Common myeloid progenitor, CD34-positive (primary cell): Measurements from ENCODE around the gene TRIM50. TPM values are rescaled to one million over a fixed set of nuclear protein-coding genes. Genes with fewer than 3 reads are reported as not detected.
"Not testable (repeated sequence)": the region's sequence is repeated elsewhere in the genome, so short reads cannot be mapped to it uniquely, and the experiment has no call there.

Source experiments
- CTCF ChIA-PET: fragments of 350-600 bp; sonication (Branson Sonifier 250); formaldehyde crosslinking; loops from one replicate; lab custom pipeline; 2021; ENCODE audit warnings: antibody characterized with exemption; lab: Charles Lee
- POLR2A ChIA-PET: fragments of 350-600 bp; sonication (Branson Sonifier 250); formaldehyde crosslinking; loops from one replicate; lab custom pipeline; 2021; ENCODE audit warnings: antibody characterized with exemption; lab: Charles Lee
- DNase-seq, 3 donors: peaks; one replicate each; pipeline versions ENCODE4 v3.0.0 to v3.0.0-alpha.2; 2013
- H3K27ac ChIP-seq, 2 experiments: 1 replicate in 1 of 2; 2 replicates in 1 of 2; pipeline ENCODE4 v1.7.0; 2013; ENCODE audit warnings: inconsistent platforms in 2 of 2, low read length in 2 of 2, mild to moderate bottlenecking in 2 of 2, low read depth in 1 of 2, moderate library complexity in 1 of 2; ENCODE audit not compliant: severe bottlenecking in 2 of 2, insufficient read depth in 1 of 2, poor library complexity in 1 of 2
- H3K27me3 ChIP-seq, 5 experiments: replicated peaks in 2 of 5; 1 replicate in 3 of 5; 2 replicates in 2 of 5; pipeline versions ENCODE4 v1.6.1 to v1.7.0; 2013; ENCODE audit warnings: low read length in 4 of 5, mild to moderate bottlenecking in 2 of 5, moderate library complexity in 2 of 5, inconsistent platforms in 1 of 5; ENCODE audit not compliant: insufficient read depth in 5 of 5, control insufficient read depth in 4 of 5
- H3K36me3 ChIP-seq, 4 experiments: 1 replicate in 2 of 4; 2 replicates in 2 of 4; pipeline versions ENCODE4 v1.6.1 to v1.7.0; 2013; ENCODE audit warnings: low read length in 3 of 4, control low read depth in 1 of 4, mild to moderate bottlenecking in 1 of 4; ENCODE audit not compliant: control insufficient read depth in 4 of 4, insufficient read depth in 4 of 4
- H3K4me1 ChIP-seq, 4 experiments: 1 replicate in 3 of 4; 2 replicates in 1 of 4; pipeline versions ENCODE4 v1.6.1 to v1.7.1; 2013; ENCODE audit warnings: low read length in 3 of 4, mild to moderate bottlenecking in 3 of 4, control low read depth in 1 of 4, inconsistent platforms in 1 of 4, moderate library complexity in 1 of 4; ENCODE audit not compliant: control insufficient read depth in 4 of 4, insufficient read depth in 4 of 4; ENCODE audit errors: control extremely low read depth in 1 of 4
- H3K4me3 ChIP-seq, 7 experiments: 1 replicate in 4 of 7; 2 replicates in 3 of 7; pipeline versions ENCODE4 v1.5.1 to v1.7.0; 2013; ENCODE audit warnings: mild to moderate bottlenecking in 7 of 7, low read length in 6 of 7, moderate library complexity in 6 of 7, inconsistent platforms in 2 of 7, low read depth in 2 of 7, control low read depth in 1 of 7; ENCODE audit not compliant: insufficient read depth in 4 of 7, control insufficient read depth in 1 of 7; ENCODE audit errors: extremely low read depth in 1 of 7
- H3K9me3 ChIP-seq, 5 experiments: 1 replicate in 4 of 5; 2 replicates in 1 of 5; pipeline versions ENCODE4 v1.6.1 to v1.7.1; 2013; ENCODE audit warnings: low read length in 4 of 5, mild to moderate bottlenecking in 2 of 5, inconsistent platforms in 1 of 5, low read depth in 1 of 5, moderate library complexity in 1 of 5; ENCODE audit not compliant: control insufficient read depth in 4 of 5, insufficient read depth in 2 of 5; ENCODE audit errors: control extremely low read depth in 1 of 5
- WGBS: methylation state at CpG from one replicate; pipeline ENCODE4 v1.1.5; 2013; ENCODE audit not compliant: insufficient coverage; 5-methylcytosine and 5-hydroxymethylcytosine counted together
- polyA plus RNA-seq: library from polyadenylated mRNA; unstranded; fragments of 120-200 nt; gene quantifications from one replicate; pipeline ENCODE4 v1.2.1, GENCODE V29; 2013

The TRIM50 gene
- polyA plus RNA-seq, result not detected

- H3K36me3 ChIP-seq, H3K9me3 ChIP-seq, DNase-seq, POLR2A ChIA-PET, H3K27ac ChIP-seq, H3K4me3 ChIP-seq, H3K27me3 ChIP-seq: not testable (repeated sequence)
- CTCF ChIA-PET, result interaction anchor here (1.3 kb wide), 1 partner anchor 12 kb away, joined by 3 read pairs; no protein-coding TSS in a partner anchor
- WGBS, result 97% methylated on average over 25 of the region's 43 CpGs
- H3K4me1 ChIP-seq, result peaks cover 0 to 15% (median 12%) of the 10 kb centered on the region in 4 experiments
Measured at GRCh38 chr7:73327922-73328321, at the start of gene TRIM50, which contains the start of gene FKBP6. Gene TRIM50 (minus strand): TSS chr7:73328082. CDS start chr7:73324787, 3,295 bp downstream. Gene FKBP6 (plus strand): TSS chr7:73328161. CDS start chr7:73328429, 268 bp downstream.

GRCh38 chr7:73376671-73377412 is 49.0 kb upstream of the TRIM50 start:
- WGBS, result 92% methylated on average over 12 of the region's 20 CpGs
- DNase-seq, result no peak
- Histone ChIP-seq H3K36me3 (no peaks in the 10 kb centered on the region), H3K9me3 (peaks cover 0 to 5% (median 0%) of the 10 kb centered on the region in 5 experiments), H3K4me1 (peaks cover 0 to 3% (median 0%) of the 10 kb centered on the region in 4 experiments), H3K27me3 (peaks cover 0 to 24% (median 3%) of the 10 kb centered on the region in 5 experiments), H3K27ac (no peak overlapping the region), H3K4me3 (no peak overlapping the region)
- CTCF ChIA-PET, result no interaction called here
- POLR2A ChIA-PET, result no interaction called here

- H3K4me1 ChIP-seq, H3K9me3 ChIP-seq, H3K4me3 ChIP-seq, DNase-seq, H3K36me3 ChIP-seq, POLR2A ChIA-PET, H3K27ac ChIP-seq: not testable (repeated sequence)
- 63% methylated on average over 3 of the region's 4 CpGs for WGBS
- peaks cover 0 to 24% (median 3%) of the 10 kb centered on the region in 5 experiments for H3K27me3 ChIP-seq
- CTCF ChIA-PET, result interaction anchor here (1.2 kb wide), 1 partner anchor 9 kb away, joined by 3 read pairs; no protein-coding TSS in a partner anchor
Measured at GRCh38 chr7:73376262-73376661, 48.4 kb upstream of the TRIM50 start.

GRCh38 chr7:73373741-73374140 is 45.9 kb upstream of the TRIM50 start:
- peaks cover 0 to 24% (median 3%) of the 10 kb centered on the region in 5 experiments for H3K27me3 ChIP-seq
- H3K4me1 ChIP-seq, result peaks cover 0 to 3% (median 0%) of the 10 kb centered on the region in 4 experiments
- POLR2A ChIA-PET, result no interaction called here
- no peak for DNase-seq
- CTCF ChIA-PET, result no interaction called here
- peaks cover 0 to 5% (median 0%) of the 10 kb centered on the region in 5 experiments for H3K9me3 ChIP-seq
- H3K4me3 ChIP-seq, result no peak overlapping the region
- 100% methylated on average over 13 of the region's 13 CpGs for WGBS
- no peak overlapping the region for H3K27ac ChIP-seq
- H3K36me3 ChIP-seq, result no peaks in the 10 kb centered on the region

- Histone ChIP-seq H3K4me3 (no peak overlapping the region), H3K9me3 (no peaks in the 10 kb centered on the region), H3K27me3 (no peaks in the 10 kb centered on the region), H3K27ac (no peak overlapping the region), H3K4me1 (no peaks in the 10 kb centered on the region), H3K36me3 (no peaks in the 10 kb centered on the region)
- DNase-seq, result no peak
- POLR2A ChIA-PET, result no interaction called here
- CTCF ChIA-PET, result no interaction called here
- 87% methylated on average over 3 of the region's 9 CpGs for WGBS
Measured at GRCh38 chr7:73369622-73370021, 41.7 kb upstream of the TRIM50 start.

GRCh38 chr7:73369009-73369408 is 41.1 kb upstream of the TRIM50 start:
- no peak overlapping the region for H3K4me3 ChIP-seq
- 88% methylated on average over 11 of the region's 11 CpGs for WGBS
- POLR2A ChIA-PET, result interaction anchor here (0.6 kb wide), 1 partner anchor 30 kb away, joined by 4 read pairs; no protein-coding TSS in a partner anchor
- no peaks in the 10 kb centered on the region for H3K9me3 ChIP-seq
- no peak for DNase-seq
- H3K4me1 ChIP-seq, result no peaks in the 10 kb centered on the region
- H3K27me3 ChIP-seq, result no peaks in the 10 kb centered on the region
- CTCF ChIA-PET, result no interaction called here
- no peaks in the 10 kb centered on the region for H3K36me3 ChIP-seq
- H3K27ac ChIP-seq, result no peak overlapping the region

GRCh38 chr7:73366990-73367389 is 39.1 kb upstream of the TRIM50 start:
- no peak for DNase-seq
- H3K27me3 ChIP-seq, result no peaks in the 10 kb centered on the region
- H3K36me3 ChIP-seq, result no peaks in the 10 kb centered on the region
- CTCF ChIA-PET, result interaction anchor here (0.9 kb wide), 1 partner anchor 9 kb away, joined by 3 read pairs; no protein-coding TSS in a partner anchor
- H3K27ac ChIP-seq, result no peak overlapping the region
- H3K4me3 ChIP-seq, result no peak overlapping the region
- H3K4me1 ChIP-seq, result no peaks in the 10 kb centered on the region
- no peaks in the 10 kb centered on the region for H3K9me3 ChIP-seq
- POLR2A ChIA-PET, result no interaction called here
- 93% methylated on average over 12 of the region's 12 CpGs for WGBS
